ENCODE measurements around the gene XPC.

XPC gene

GRCh38 chr3:14142567-14143270 is 35.7 kb downstream of the XPC start:
- H3K27ac ChIP-seq, result no peak overlapping the region
- TF ChIP-seq ZFX (IDR thresholded peaks at IDR 0.05), result no peak
- TF ChIP-seq, protein P1, sequence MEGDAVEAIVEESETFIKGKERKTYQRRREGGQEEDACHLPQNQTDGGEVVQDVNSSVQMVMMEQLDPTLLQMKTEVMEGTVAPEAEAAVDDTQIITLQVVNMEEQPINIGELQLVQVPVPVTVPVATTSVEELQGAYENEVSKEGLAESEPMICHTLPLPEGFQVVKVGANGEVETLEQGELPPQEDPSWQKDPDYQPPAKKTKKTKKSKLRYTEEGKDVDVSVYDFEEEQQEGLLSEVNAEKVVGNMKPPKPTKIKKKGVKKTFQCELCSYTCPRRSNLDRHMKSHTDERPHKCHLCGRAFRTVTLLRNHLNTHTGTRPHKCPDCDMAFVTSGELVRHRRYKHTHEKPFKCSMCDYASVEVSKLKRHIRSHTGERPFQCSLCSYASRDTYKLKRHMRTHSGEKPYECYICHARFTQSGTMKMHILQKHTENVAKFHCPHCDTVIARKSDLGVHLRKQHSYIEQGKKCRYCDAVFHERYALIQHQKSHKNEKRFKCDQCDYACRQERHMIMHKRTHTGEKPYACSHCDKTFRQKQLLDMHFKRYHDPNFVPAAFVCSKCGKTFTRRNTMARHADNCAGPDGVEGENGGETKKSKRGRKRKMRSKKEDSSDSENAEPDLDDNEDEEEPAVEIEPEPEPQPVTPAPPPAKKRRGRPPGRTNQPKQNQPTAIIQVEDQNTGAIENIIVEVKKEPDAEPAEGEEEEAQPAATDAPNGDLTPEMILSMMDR (conservative IDR thresholded peaks at IDR 0.05), result no peak

- TF ChIP-seq ZFX (IDR thresholded peaks at IDR 0.05), result no peak
- TF ChIP-seq, protein P1 (conservative IDR thresholded peaks at IDR 0.05), result no peak
- no peak overlapping the region for H3K27ac ChIP-seq
These were observed 36.6 kb downstream of the XPC start for GRCh38 chr3:14141602-14142341.

- TF ChIP-seq, protein P1 (conservative IDR thresholded peaks at IDR 0.05), result no peak
- no peak for TF ChIP-seq ZFX (IDR thresholded peaks at IDR 0.05)
- H3K27ac ChIP-seq, result no peak overlapping the region
These were observed 37.3 kb downstream of the XPC start for GRCh38 chr3:14141144-14141543.

DNA sequence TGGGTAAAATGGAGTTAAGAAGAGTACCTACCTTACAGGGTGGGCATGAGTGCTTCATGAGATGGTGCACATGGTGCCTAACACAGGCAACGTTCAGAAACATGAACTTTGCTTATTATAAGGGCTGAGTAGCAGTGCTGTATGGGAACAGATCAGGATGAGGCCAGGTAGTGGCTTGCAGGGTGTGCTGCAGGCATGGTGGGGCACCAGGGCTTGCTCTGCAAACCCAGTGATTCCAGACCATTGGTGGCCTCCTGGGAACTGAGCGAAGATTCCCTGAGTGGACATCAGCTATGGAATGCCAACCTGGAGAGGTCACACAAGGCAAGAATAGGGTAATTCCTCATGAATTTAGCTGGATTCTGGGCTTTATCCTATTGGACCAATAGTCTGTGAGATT is 37.7 kb downstream of the XPC start:
- H3K27ac ChIP-seq, result no peak overlapping the region
- no peak for TF ChIP-seq ZFX (IDR thresholded peaks at IDR 0.05)
- TF ChIP-seq, protein P1 (conservative IDR thresholded peaks at IDR 0.05), result no peak

- TF ChIP-seq ZFX (IDR thresholded peaks at IDR 0.05), result no peak
- TF ChIP-seq, protein P1 (conservative IDR thresholded peaks at IDR 0.05), result no peak
- H3K27ac ChIP-seq, result no peak overlapping the region
These were observed 38.6 kb downstream of the XPC start for GRCh38 chr3:14139771-14140170.

DNA sequence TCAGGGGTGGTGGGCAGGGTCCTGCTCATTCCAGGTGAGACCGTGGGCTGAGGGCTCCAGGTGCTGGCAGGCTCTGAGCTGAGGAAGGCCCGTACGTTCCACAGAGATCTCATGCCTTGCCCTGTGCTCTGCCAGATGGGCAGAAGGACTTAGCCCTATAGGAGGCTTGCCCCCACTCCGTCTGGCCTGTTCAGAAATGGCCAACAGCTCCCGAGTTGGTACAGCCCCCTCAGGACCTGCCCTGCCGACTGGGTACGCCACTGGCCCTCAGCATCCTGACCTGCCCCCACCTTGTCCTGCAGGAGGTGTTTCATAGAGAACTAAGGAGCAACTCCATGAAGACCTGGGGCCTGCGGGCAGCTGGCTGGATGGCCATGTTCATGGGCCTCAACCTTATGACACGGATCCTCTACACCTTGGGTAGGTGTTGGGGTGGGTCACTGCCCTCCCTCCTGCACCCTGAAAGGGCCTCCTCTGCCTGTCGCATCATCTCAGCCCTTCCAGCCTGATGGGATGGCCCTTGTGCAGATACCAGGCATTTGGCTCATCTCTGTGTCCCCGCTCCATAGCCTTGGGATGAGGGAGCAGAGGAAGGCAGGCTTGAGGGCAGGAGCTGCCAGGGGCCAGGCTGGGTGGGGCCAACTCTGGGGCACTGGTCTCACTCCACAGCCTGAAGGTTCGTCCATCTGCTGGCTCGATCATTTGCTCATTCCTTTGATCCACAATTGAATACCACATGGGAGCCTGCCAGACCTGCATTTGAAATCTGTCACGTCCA is 39.3 kb downstream of the XPC start:
- H3K27ac ChIP-seq, result no peak overlapping the region
- TF ChIP-seq ZFX (IDR thresholded peaks at IDR 0.05), result no peak
- TF ChIP-seq, protein P1 (conservative IDR thresholded peaks at IDR 0.05), result no peak

Measured in C4-2B (cell line).